H1 (cell line): Measurements from ENCODE around the gene DNAL1. TPM values are rescaled to one million over a fixed set of nuclear protein-coding genes. Genes with fewer than 3 reads are reported as not detected.

Experiments
- CTCF ChIA-PET: fragments of 300-600 bp; sonication (Branson Sonifier 250); formaldehyde crosslinking; loops from one replicate; lab custom pipeline; 2021; ENCODE audit not compliant: partially characterized antibody; lab: Charles Lee
- POLR2A ChIA-PET: fragments of 300-600 bp; sonication (Branson Sonifier 250); formaldehyde crosslinking; loops from one replicate; lab custom pipeline; 2021; ENCODE audit warnings: inconsistent platforms; ENCODE audit not compliant: partially characterized antibody; lab: Charles Lee
- DNase-seq, 2 experiments: peaks; one replicate each; pipeline versions ENCODE4 v3.0.0 to v3.0.0-alpha.2; 2010 to 2022; ENCODE audit warnings: low spot score in 2 of 2, low read depth in 1 of 2, mixed read lengths in 1 of 2
- FAIRE-seq: peaks from 2 replicates; lab custom pipeline; 2011; peaks lifted over from hg19 to GRCh38; lab: Jason Lieb, UNC
- H2AFZ ChIP-seq: 2 replicates; pipeline ENCODE4 v1.8.1; 2012; ENCODE audit warnings: low read length, inconsistent platforms
- H2AK5ac ChIP-seq: 2 replicates; pipeline ENCODE4 v1.6.1; 2013; ENCODE audit warnings: low read depth, low read length
- H2BK120ac ChIP-seq: replicated peaks from 2 replicates; pipeline ENCODE3; 2013; ENCODE audit warnings: low read depth, low read length, inconsistent platforms
- H2BK12ac ChIP-seq: 2 replicates; pipeline ENCODE4 v1.6.1; 2013; ENCODE audit warnings: low read depth, low read length
- H2BK15ac ChIP-seq: 2 replicates; pipeline ENCODE4 v1.6.1; 2013; ENCODE audit warnings: low read length
- H2BK20ac ChIP-seq: 2 replicates; pipeline ENCODE4 v1.6.1; 2013; ENCODE audit warnings: low read length
- H2BK5ac ChIP-seq: 2 replicates; pipeline ENCODE4 v1.6.1; 2013; ENCODE audit warnings: low read depth, low read length
- H3K14ac ChIP-seq: 2 replicates; pipeline ENCODE4 v1.6.1; 2013; ENCODE audit warnings: inconsistent platforms; ENCODE audit not compliant: insufficient read length
- H3K18ac ChIP-seq: 2 replicates; pipeline ENCODE4 v1.6.1; 2013; ENCODE audit warnings: low read length; ENCODE audit errors: extremely low read depth
- H3K23ac ChIP-seq: 2 replicates; pipeline ENCODE4 v1.6.1; 2013; ENCODE audit warnings: inconsistent platforms; ENCODE audit not compliant: insufficient read length
- H3K23me2 ChIP-seq: 2 replicates; pipeline ENCODE4 v1.6.1; 2013; ENCODE audit warnings: low read depth, low read length
- H3K27ac ChIP-seq: 2 replicates; pipeline ENCODE4 v1.6.1; 2011; ENCODE audit warnings: low read depth, low read length, inconsistent platforms
- H3K27me3 ChIP-seq, 4 experiments: replicated peaks in 1 of 4; 1 replicate in 1 of 4; 2 replicates in 3 of 4; pipeline versions ENCODE4 v1.6.1 to v1.8.1; 2011 to 2013; ENCODE audit warnings: low read length in 3 of 4, mild to moderate bottlenecking in 3 of 4, inconsistent platforms in 2 of 4, mixed read lengths in 2 of 4, moderate library complexity in 1 of 4; ENCODE audit not compliant: control insufficient read depth in 3 of 4, insufficient read depth in 3 of 4; ENCODE audit errors: extremely low read depth in 1 of 4
- H3K36me3 ChIP-seq, 4 experiments: 2 replicates each; pipeline versions ENCODE4 v1.6.1 to v1.8.1; 2011 to 2013; ENCODE audit warnings: mild to moderate bottlenecking in 4 of 4, low read length in 3 of 4, moderate library complexity in 2 of 4, control low read depth in 1 of 4, inconsistent platforms in 1 of 4; ENCODE audit not compliant: insufficient read depth in 4 of 4, control insufficient read depth in 2 of 4
- H3K4ac ChIP-seq: replicated peaks from 2 replicates; pipeline ENCODE3; 2013; ENCODE audit warnings: low read length, low read depth, mixed read lengths, inconsistent platforms; ENCODE audit not compliant: insufficient read length
- H3K4me1 ChIP-seq, 4 experiments: replicated peaks in 1 of 4; 1 replicate in 1 of 4; 2 replicates in 3 of 4; pipeline versions ENCODE4 v1.6.1 to v1.8.1; 2011 to 2013; ENCODE audit warnings: low read length in 3 of 4, inconsistent platforms in 2 of 4, mixed read lengths in 1 of 4; ENCODE audit not compliant: insufficient read depth in 4 of 4, control insufficient read depth in 3 of 4
- H3K4me2 ChIP-seq, 2 experiments: 2 replicates each; pipeline versions ENCODE4 v1.6.1 to v1.8.1; 2011 to 2013; ENCODE audit warnings: low read depth in 2 of 2, low read length in 2 of 2, control low read depth in 1 of 2, inconsistent platforms in 1 of 2, mild to moderate bottlenecking in 1 of 2; ENCODE audit not compliant: insufficient read depth in 1 of 2
- H3K4me3 ChIP-seq, 4 experiments: fragments of 200-600, 300-600 bp in 1 of 4; sonication (generic), shearing (Covaris generic), sonication (Bioruptor Twin) in 1 of 4; 2 replicates each; pipeline versions ENCODE4 v1.5.1 to v1.8.1; 2011 to 2016; ENCODE audit warnings: low read length in 4 of 4, low read depth in 3 of 4, control low read depth in 2 of 4, inconsistent platforms in 2 of 4, mild to moderate bottlenecking in 2 of 4, mixed read lengths in 1 of 4, moderate library complexity in 1 of 4; ENCODE audit not compliant: insufficient read depth in 2 of 4; ENCODE audit errors: extremely low read depth in 1 of 4
- H3K56ac ChIP-seq: replicated peaks from 2 replicates; pipeline ENCODE3; 2013; ENCODE audit warnings: low read depth, mild to moderate bottlenecking, mixed read lengths, low read length, inconsistent platforms; ENCODE audit not compliant: insufficient read length
- H3K79me1 ChIP-seq: 2 replicates; pipeline ENCODE4 v1.6.1; 2013; ENCODE audit warnings: low read depth, low read length, control low read depth
- H3K79me2 ChIP-seq, 2 experiments: 2 replicates each; pipeline versions ENCODE4 v1.6.1 to v1.8.1; 2012 to 2013; ENCODE audit warnings: low read length in 2 of 2, mild to moderate bottlenecking in 2 of 2, inconsistent platforms in 1 of 2; ENCODE audit not compliant: insufficient read depth in 2 of 2, control insufficient read depth in 1 of 2
- H3K9ac ChIP-seq, 4 experiments: replicated peaks in 1 of 4; 1 replicate in 1 of 4; 2 replicates in 3 of 4; pipeline versions ENCODE4 v1.6.1 to v1.8.1; 2011 to 2013; ENCODE audit warnings: low read depth in 3 of 4, low read length in 3 of 4, control low read depth in 2 of 4, mild to moderate bottlenecking in 2 of 4, moderate library complexity in 2 of 4, inconsistent platforms in 1 of 4; ENCODE audit errors: extremely low read depth in 1 of 4
- H3K9me3 ChIP-seq, 2 experiments: 2 replicates each; pipeline versions ENCODE4 v1.6.1 to v1.8.1; 2012 to 2013; ENCODE audit warnings: mild to moderate bottlenecking in 2 of 2, moderate library complexity in 2 of 2, control low read depth in 1 of 2, inconsistent platforms in 1 of 2, low read depth in 1 of 2, low read length in 1 of 2, mixed read lengths in 1 of 2; ENCODE audit not compliant: insufficient read depth in 2 of 2
- H4K20me1 ChIP-seq, 2 experiments: replicated peaks in 1 of 2; 2 replicates each; pipeline versions ENCODE3 to v1.8.1; 2011 to 2013; ENCODE audit warnings: inconsistent platforms in 2 of 2, low read length in 2 of 2, mild to moderate bottlenecking in 1 of 2; ENCODE audit not compliant: insufficient read depth in 2 of 2, control insufficient read depth in 1 of 2
- H4K5ac ChIP-seq: 2 replicates; pipeline ENCODE4 v1.6.1; 2013; ENCODE audit warnings: low read length, low read depth, mixed read lengths, inconsistent platforms; ENCODE audit not compliant: insufficient read length
- H4K8ac ChIP-seq: 2 replicates; pipeline ENCODE4 v1.8.0; 2013; ENCODE audit warnings: mild to moderate bottlenecking, moderate library complexity, low read length, inconsistent platforms; ENCODE audit not compliant: insufficient read depth; ENCODE audit errors: extremely low read depth
- H4K91ac ChIP-seq: replicated peaks from 2 replicates; pipeline ENCODE3; 2013; ENCODE audit warnings: low read length, mixed read lengths, inconsistent platforms; ENCODE audit not compliant: insufficient read length
- BACH1 ChIP-seq: IDR thresholded peaks from 2 replicates; pipeline ENCODE4 v1.6.1; 2012; ENCODE audit warnings: low read length, improper control_type of control experiment
- CBX8 ChIP-seq: fragments of 300-800, 300-1000 bp; sonication (generic); IDR thresholded peaks from 2 replicates; pipeline ENCODE4 v1.7.1; 2016; ENCODE audit warnings: low read depth, low read length, borderline replicate concordance
- EZH2 ChIP-seq: fragments of 200-600 bp; sonication (generic); IDR thresholded peaks from 2 replicates; pipeline ENCODE4 v1.7.1; 2012; ENCODE audit warnings: low read depth, mild to moderate bottlenecking, moderate library complexity, low read length, inconsistent platforms; ENCODE audit not compliant: severe bottlenecking
- FOSL1 ChIP-seq: IDR thresholded peaks from 2 replicates; pipeline ENCODE4 v1.6.1; 2011; ENCODE audit warnings: mild to moderate bottlenecking, low read depth, low read length, moderate library complexity; ENCODE audit not compliant: insufficient read depth
- GABPA ChIP-seq: IDR thresholded peaks from 2 replicates; pipeline ENCODE4 v1.6.1; 2011; ENCODE audit warnings: mild to moderate bottlenecking, low read length, moderate library complexity, borderline replicate concordance; ENCODE audit not compliant: insufficient read depth
- HDAC6 ChIP-seq: IDR thresholded peaks from one replicate; pipeline ENCODE4 v1.7.1; 2012; ENCODE audit warnings: low read depth, mild to moderate bottlenecking, inconsistent platforms, low read length, moderate library complexity
- RFX5 ChIP-seq: IDR thresholded peaks from 2 replicates; pipeline ENCODE4 v1.6.1; 2011; ENCODE audit warnings: low read depth, low read length, improper control_type of control experiment, borderline replicate concordance
- RNF2 ChIP-seq: fragments of 200-900, 300-1000 bp; sonication (generic); IDR thresholded peaks from 2 replicates; pipeline ENCODE4 v1.7.1; 2016; ENCODE audit warnings: borderline replicate concordance, low read depth, mild to moderate bottlenecking, antibody characterized with exemption, low read length; ENCODE audit not compliant: poor library complexity, severe bottlenecking; ENCODE audit errors: missing control alignments
- RXRA ChIP-seq: IDR thresholded peaks from 2 replicates; pipeline ENCODE4 v1.6.1; 2011; ENCODE audit warnings: low read depth, mild to moderate bottlenecking, low read length, moderate library complexity; ENCODE audit not compliant: insufficient read depth
- SP2 ChIP-seq: IDR thresholded peaks from 2 replicates; pipeline ENCODE4 v1.6.1; 2012; ENCODE audit warnings: mild to moderate bottlenecking, low read length, inconsistent platforms
- SRF ChIP-seq: IDR thresholded peaks from 2 replicates; pipeline ENCODE4 v1.6.1; 2011; ENCODE audit warnings: mild to moderate bottlenecking, low read depth, low read length, moderate library complexity
- TCF12 ChIP-seq: IDR thresholded peaks from 2 replicates; pipeline ENCODE4 v1.6.1; 2011; ENCODE audit warnings: low read depth, mild to moderate bottlenecking, low read length
- WGBS, 2 experiments: shearing (Covaris generic) in 1 of 2; methylation state at CpG; one replicate each; pipeline versions ENCODE4 v1.1.6 to v1.1.7; 2013 to 2015; ENCODE audit warnings: low lambda C conversion rate in 2 of 2, mixed read lengths in 2 of 2, inconsistent platforms in 1 of 2, low coverage in 1 of 2, missing lambda C conversion rate in 1 of 2; ENCODE audit not compliant: insufficient replicate concordance in 2 of 2, insufficient coverage in 1 of 2, insufficient read length in 1 of 2; ENCODE audit errors: extremely low coverage in 1 of 2, missing lambda C conversion rate in 1 of 2; 5-methylcytosine and 5-hydroxymethylcytosine counted together
- polyA plus RNA-seq, 7 experiments: library from polyadenylated mRNA; depleted of rRNA in 3 of 7; stranded (reverse) in 5 of 7; unstranded in 2 of 7; fragments of >200 nt in 5 of 7; fragments of 200-250 nt in 2 of 7; gene quantifications; 1 replicate in 5 of 7; 2 replicates in 1 of 7; 4 replicates in 1 of 7; pipeline versions ENCODE4 v1.2.1 to v1.2.3, GENCODE V29; 2011 to 2013; ENCODE audit warnings: missing spikeins in 2 of 7, mixed read lengths in 2 of 7
- total RNA-seq: library from RNA; stranded (reverse); fragmentation: NEBNext Ultra II Directional; extraction: Animal tissue kit (Norgen Biotek cat#: 25700); gene quantifications from 2 replicates; pipeline ENCODE4 v1.2.1, GENCODE V29; 2021

DNAL1 gene
- total and polyA plus RNA-seq, 2 of the 8 experiments (the other 6 are each of a cell fraction or from before 2014, with no cell fraction given), result 2.8 to 16.8 TPM

DNA sequence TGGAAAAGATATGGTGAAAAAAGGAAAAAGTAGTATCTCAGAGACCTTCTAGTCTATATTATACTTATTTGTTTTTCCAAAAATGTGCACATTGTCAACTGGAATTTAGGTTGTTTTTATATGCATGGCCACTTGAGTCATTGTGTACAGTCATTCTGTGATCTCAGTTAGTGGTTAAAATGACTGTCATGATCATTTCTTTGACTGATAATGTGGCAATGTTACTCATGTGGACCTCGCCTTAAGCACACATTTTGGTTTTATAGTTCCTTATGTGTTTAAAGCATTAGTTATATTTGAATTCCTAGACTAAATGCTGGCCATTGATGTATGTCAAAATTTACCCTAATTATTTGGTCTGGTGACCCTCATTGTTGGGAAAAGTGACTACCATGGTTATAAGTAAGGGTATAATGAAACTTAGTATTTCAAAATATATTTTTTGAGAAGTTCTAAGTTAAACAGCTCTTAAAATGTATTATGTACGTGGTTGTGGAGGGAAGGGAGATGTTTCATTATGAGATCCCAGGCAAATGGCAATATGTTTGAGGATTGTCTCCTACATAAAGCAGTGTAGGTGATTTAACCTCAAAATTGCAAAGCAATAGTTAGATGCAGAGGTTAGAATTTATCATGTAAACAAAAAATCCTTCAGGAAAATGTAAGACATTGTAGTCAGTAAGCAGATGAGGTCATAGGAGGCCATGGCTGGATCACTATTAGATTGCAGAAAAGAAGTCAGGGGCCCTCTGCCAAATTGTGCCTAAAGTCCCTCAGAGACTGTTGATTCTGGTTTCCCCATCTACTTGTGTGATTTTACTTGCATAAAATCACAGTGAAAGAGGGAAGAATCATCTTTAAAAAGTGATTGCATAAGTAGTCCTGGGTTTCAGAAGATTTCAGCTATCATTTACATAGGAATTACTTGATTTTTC lies 51.9 kb downstream of the DNAL1 start:
- ChIA-PET CTCF (no interaction called here), POLR2A (no interaction called here)
- H3K27me3 ChIP-seq, result no peaks in the 10 kb centered on the region
- H2AK5ac ChIP-seq, result no peak overlapping the region
- no peaks in the 10 kb centered on the region for H3K79me2 ChIP-seq
- H3K36me3 ChIP-seq, result no peaks in the 10 kb centered on the region
- H3K23me2 ChIP-seq, result no peaks in the 10 kb centered on the region
- H4K8ac ChIP-seq, result no peak overlapping the region
- no peak overlapping the region for H2BK5ac ChIP-seq
- no peak overlapping the region for H3K4ac ChIP-seq
- H3K9ac ChIP-seq, result no peak overlapping the region
- DNase-seq, result no peak
- no peak overlapping the region for H2BK20ac ChIP-seq
- no peak overlapping the region for H3K27ac ChIP-seq
- no peak overlapping the region for H3K4me3 ChIP-seq
- H2BK15ac ChIP-seq, result no peak overlapping the region
- H3K18ac ChIP-seq, result no peak overlapping the region
- no peaks in the 10 kb centered on the region for H3K4me1 ChIP-seq
- no peak overlapping the region for H4K5ac ChIP-seq
- FAIRE-seq, result no peak
- no peaks in the 10 kb centered on the region for H4K20me1 ChIP-seq
- H3K23ac ChIP-seq, result no peak overlapping the region
- WGBS, 2 experiments, result 96% methylated on average over 2 of the region's 2 CpGs; no CpG with 5 or more reads in 1 of the 2 experiments
- H3K79me1 ChIP-seq, result no peaks in the 10 kb centered on the region
- no peak overlapping the region for H2BK120ac ChIP-seq
- H4K91ac ChIP-seq, result no peak overlapping the region
- H3K9me3 ChIP-seq, result no peaks in the 10 kb centered on the region
- H2BK12ac ChIP-seq, result no peak overlapping the region
- H2AFZ ChIP-seq, result no peak overlapping the region
- no peak overlapping the region for H3K56ac ChIP-seq
- H3K14ac ChIP-seq, result no peak overlapping the region
- no peak overlapping the region for H3K4me2 ChIP-seq
- no peak for TF ChIP-seq RFX5
- no peak for TF ChIP-seq EZH2
- TF ChIP-seq GABPA, result no peak
- no peak for TF ChIP-seq FOSL1
- no peak for TF ChIP-seq CBX8
- no peak for TF ChIP-seq RXRA
- no peak for TF ChIP-seq SP2
- TF ChIP-seq TCF12, result no peak
- no peak for TF ChIP-seq BACH1
- no peak for TF ChIP-seq RNF2
- TF ChIP-seq SRF, result no peak
- TF ChIP-seq HDAC6, result no peak
